HG03135 (cell line): ENCODE measurements around the gene SHC3.

ENCODE experiments used
- ATAC-seq: cut with Tn5 transposase; IDR thresholded peaks from one replicate; pipeline ENCODE4 v1.9.1; 2021; ENCODE audit warnings: mild to moderate bottlenecking, moderate library complexity; ENCODE audit not compliant: unreplicated experiment

Gene SHC3

GRCh38 chr9:88971131-88971960 is 207.3 kb downstream of the SHC3 start:
- no peak for ATAC-seq

- no peak for ATAC-seq
Measured at GRCh38 chr9:88969646-88970373, 208.8 kb downstream of the SHC3 start.

GRCh38 chr9:88968799-88969198 is 209.8 kb downstream of the SHC3 start:
- ATAC-seq: no peak

DNA sequence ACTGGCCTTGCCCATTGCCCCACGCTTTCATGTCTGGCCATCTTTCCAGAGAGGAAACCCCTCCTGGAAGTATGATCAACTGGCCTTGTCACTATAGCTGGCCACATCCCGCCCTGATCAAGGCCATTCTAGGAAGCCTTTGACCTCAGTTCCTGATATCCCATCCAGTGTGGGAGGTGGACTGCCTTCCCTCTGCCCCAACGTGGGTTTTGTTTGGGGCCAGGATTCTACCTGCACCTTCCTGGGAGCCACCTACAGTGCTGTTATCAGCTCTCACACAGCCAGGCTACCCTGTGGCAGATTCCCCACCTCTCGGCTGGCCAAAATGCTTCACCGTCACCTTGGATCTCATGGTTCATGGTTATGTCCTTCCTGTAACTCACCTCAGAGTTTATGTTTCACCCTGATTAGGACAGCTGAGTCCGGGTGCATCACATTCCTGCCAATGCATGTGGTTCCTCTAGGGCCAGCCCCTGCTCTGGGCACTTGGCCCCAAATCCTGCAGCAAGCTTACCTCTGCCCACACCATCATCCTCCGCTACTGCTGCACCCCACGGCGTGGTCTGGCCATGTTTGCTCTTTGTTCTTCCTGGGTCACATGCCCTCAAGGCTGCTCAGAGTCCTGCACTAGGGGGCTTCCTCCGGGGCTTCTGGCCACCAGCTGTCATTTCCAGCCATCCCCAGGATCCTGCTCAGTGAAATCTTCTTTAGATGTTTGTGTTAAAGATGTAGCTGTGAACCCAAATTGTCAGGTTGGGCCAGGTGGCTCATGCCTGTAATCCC is 211.5 kb downstream of the SHC3 start:
- ATAC-seq: no peak

GRCh38 chr9:88965473-88965872 is 213.1 kb downstream of the SHC3 start:
- no peak for ATAC-seq

GRCh38 chr9:88960632-88961031 is 218.0 kb downstream of the SHC3 start:
- ATAC-seq: no peak

DNA sequence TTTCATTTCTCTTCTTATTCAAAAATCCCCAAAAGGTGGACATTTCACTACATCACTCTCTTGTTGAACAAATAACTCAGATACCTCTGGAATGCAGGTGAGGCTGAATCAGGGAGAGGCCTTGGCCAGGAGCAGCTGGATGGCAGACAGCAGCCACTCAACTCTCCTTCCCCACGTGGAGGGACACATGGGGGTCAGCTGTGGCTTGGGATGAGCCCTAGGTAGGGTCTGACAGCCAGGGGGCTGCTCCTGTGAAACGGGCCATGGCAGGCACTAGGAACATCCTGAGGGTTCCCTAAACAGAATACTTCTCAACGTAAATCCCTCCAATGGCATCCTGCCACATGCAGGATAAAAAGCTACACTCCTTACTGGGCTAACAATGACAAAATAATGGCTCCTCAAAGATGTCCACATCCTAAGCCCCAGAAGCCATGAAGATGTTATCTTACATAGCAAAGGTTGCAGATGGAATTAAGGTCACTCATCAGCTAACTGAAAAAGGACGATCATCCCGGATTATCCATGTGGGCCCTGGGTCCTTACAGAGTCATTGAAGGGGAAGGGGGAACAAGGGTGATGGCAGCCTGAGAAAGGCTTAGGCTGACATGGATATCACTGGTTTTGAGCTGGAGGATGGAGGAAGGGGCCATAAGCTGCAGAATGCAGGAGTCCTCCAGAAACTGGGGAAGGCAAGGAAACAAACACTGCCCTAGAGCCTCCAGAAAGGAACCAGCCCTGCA is 218.7 kb downstream of the SHC3 start:
- ATAC-seq: no peak

DNA sequence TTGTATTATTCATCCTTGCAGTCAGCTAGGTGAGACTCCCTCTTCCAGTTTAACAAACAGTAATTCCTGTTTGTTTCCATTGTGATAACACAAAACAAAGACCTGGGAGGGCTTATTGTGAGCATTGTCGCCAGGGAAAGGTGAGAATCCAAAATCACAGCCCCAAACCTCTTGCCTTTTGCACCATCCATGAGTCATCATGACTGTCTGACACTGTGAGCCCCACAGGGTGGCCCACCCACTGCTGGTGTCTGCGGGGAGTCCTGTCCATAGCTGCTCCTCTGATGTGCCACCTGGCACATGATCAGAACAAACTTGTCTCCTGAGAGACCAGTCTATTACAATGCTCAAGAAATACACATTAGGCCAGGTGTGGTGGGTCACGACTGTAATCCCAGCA is 221.1 kb downstream of the SHC3 start:
- ATAC-seq: no peak
